Measurements from ENCODE around the gene CMTM2.

GRCh38 chr16:66619534-66620428 is 40.5 kb downstream of the CMTM2 start:
- TF ChIP-seq CTCF (IDR thresholded peaks at IDR 0.05; ENCODE audit: poor library complexity) (no peak), EZH2 (IDR thresholded peaks at IDR 0.05; ENCODE audit: borderline replicate concordance) (no peak)

All from hepatocyte (in vitro differentiated cells).